GM18499 (cell line): Measurements from ENCODE around the gene RPL27.
"Not testable (repeated sequence)": the region's sequence is repeated elsewhere in the genome, so short reads cannot be mapped to it uniquely, and the experiment has no call there.

Source experiments
- ATAC-seq: cut with Tn5 transposase; IDR thresholded peaks from one replicate; pipeline ENCODE4 v1.9.1; 2021; ENCODE audit warnings: moderate number of reproducible peaks; ENCODE audit not compliant: insufficient read depth, unreplicated experiment

RPL27 gene

DNA sequence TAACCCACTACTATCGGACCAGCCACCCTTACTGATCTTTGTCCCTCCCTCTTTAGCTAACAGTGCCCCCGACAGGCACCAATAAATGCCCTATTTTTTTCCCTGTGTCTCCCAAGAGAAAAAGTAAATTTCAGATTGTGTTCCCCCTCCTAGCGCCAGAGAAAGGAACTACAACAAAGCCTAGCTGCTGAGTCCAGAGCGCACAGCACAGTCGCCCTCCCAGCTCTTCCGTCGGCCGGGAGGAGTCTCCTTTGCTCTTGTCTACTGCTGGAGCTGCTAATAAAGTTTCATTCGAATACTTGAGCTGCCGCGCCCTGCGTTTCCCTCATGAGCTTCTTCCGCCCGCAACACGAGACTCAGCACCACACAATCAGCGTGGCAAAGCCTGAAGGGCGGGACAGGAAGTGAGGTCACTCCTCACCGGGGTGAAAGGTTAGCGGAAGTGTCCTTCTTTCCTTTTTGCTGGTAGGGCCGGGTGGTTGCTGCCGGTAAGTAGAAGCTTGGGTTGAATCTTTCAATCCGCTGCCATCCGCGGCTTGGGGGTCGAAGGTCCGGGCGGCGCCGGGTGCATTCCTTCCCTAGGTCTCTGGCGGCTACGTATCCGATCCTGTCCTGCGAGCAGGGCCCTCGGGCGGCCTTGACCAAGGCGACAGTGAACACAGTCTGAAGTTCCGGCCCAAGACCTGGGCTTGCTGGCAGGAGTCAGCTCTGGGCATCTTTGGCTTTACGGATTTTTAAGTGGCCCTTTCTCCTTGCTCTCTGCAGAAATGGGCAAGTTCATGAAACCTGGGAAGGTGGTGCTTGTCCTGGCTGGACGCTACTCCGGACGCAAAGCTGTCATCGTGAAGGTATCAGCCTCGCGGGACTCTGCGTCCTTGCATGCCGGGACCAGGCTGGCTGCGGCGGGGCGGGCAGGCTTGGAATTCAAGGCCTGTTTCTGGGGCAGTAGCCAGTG is at the start of gene RPL27:
Gene RPL27, plus strand, starts transcription at position 436 of the 955 bp plus-strand sequence. Its CDS starts 332 bp downstream, at position 768.
- ATAC-seq = peak; percentile 84

GRCh38 chr17:42950044-42950783 is 48.0 kb upstream of the RPL27 start:
- ATAC-seq = no peak

DNA sequence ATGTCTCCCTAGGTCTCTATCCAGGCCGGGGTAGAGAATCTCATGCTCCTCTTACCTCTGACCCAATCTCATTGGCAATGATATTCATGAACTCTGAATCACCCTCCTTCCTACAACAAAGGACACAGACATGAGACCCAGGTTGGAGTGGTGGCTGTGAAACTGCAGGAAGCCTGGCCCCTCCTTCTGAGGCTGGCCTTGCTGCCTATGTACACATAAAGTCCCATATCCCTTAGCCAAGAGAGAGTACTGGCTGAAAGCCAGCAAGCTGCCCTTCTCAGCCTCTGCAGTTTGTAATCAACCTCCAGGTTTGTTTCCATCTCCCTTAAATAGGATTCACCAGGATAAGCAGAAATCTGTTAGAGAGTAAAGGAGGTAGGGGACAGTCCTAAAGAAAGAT is 44.5 kb upstream of the RPL27 start:
- no peak for ATAC-seq

DNA sequence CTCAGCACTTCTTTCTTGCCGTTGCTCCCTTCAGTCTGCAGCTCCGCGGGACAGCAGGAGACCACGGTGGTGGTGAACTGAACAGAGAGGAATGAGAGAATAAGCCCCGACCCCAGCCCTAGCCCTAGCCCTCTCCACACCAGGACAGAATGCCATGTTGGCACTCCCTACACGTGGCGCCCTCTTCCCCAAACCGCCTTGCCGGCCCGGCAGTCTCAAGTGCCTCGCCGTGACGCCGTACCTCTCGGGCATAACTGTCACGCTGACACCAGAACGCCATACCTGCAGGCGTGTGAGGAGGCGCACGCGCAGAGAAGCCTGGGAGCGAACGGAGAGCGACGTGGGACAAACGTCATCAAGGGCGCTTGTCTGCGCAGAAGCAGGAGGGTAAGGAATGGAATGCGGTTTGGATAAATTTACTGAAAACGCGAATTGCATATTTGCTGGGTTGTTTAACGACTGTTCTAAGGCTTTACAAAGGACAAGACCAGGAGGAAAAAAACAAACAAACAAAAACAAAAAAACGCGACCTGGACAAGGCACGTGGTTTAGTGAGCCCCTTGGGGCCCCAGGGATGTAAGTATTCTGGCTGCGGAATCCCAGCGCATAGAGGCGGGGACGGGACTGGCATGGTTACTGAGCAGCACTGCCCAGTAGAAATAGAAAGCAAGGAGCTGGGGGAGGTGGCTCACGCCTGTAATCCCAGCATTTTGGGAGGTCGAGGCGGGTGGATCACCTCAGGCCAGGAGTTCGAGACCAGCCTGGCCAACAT is 33.9 kb upstream of the RPL27 start, which contains the start of gene AARSD1:
Gene AARSD1, minus strand, starts transcription at position 294 of the 772 bp plus-strand sequence. Its CDS starts 14 bp downstream, at position 280.
- ATAC-seq = no peak

- ATAC-seq = no peak
Observed at GRCh38 chr17:42967925-42968324, 30.3 kb upstream of the RPL27 start.

GRCh38 chr17:42969001-42969581 is 29.1 kb upstream of the RPL27 start:
- ATAC-seq = no peak

DNA sequence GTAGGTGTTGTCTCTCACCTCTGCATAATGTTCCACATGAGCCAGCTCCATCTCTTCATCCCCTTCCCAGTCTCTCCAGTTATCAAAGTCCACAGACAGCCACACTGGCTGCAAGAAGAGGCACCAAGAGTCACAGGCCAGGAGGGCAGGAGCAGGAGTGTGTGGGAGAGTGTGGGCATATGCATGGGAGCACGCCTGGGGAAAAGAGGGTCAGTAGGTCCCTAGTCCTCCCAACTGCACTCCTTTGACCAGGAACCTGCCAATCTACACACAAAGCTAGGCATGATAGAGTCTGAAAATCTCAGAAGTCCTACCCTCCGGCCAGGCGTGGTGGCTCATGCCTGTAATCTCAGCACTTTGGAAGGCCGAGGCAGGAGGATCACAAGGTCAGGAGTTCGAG is 26.6 kb upstream of the RPL27 start:
- ATAC-seq = no peak

GRCh38 chr17:42973323-42973722 is 24.9 kb upstream of the RPL27 start:
- not testable (repeated sequence) for ATAC-seq

GRCh38 chr17:42975265-42975664 is 23.0 kb upstream of the RPL27 start:
- ATAC-seq = no peak

- ATAC-seq = not testable (repeated sequence)
Observed at GRCh38 chr17:42975701-42976100, 22.5 kb upstream of the RPL27 start.

- no peak for ATAC-seq
Observed at GRCh38 chr17:42979511-42980273, 18.5 kb upstream of the RPL27 start, which contains the start of gene PTGES3L. Gene PTGES3L, minus strand, starts transcription at chr17:42980080. Its CDS starts 27 bp downstream, at chr17:42980053.

- no peak for ATAC-seq
Observed at GRCh38 chr17:42980274-42980765, 17.9 kb upstream of the RPL27 start, which contains the start of gene RUNDC1. Gene RUNDC1, plus strand, starts transcription at chr17:42980565. Its CDS starts 12 bp downstream, at chr17:42980577.

DNA sequence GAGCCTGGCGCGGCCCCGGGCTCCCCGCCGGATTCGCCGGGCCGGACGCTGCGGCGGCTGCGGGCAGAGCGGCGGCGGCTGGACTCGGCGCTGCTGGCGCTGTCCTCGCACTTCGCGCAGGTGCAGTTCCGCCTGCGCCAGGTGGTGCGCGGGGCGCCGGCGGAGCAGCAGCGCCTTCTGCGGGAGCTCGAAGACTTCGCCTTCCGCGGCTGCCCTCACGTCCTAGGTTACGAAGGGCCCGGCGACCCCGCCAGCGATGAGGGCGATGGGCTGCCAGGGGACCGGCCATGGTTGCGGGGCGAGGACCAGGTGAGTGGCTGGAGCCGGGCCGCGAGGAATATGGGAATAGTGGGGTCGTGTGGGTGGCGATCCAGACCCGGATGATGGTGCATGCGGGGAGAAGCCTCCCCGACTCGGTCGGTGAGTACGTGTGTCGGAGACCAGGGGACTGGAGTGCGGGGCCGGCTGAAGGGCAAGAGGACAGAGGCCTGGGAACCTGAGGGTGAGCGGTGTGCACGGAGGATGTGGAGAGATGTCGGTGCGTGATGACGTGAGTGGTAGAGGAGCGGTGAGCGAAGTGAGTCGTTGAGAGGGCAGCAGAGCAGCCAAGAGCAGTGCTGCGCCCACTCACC is 17.3 kb upstream of the RPL27 start:
- no peak for ATAC-seq

DNA sequence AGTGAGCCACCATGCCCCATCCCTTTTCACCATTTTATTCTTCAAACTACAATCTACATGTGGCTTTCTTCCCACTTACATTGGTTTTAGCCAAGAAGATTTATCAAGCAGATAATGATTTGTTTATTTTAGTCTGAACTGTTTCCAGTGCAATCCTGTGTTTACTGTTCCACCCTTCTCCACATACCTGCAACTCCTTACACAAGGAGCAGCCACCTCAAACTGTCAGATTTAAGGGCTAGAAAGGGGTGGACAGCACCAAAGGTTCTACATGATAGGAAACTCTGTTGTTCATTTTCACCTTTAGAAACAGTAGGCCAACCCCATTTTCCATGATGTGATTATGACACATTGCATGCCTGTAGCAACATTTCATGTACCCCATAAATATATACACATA is 16.0 kb upstream of the RPL27 start:
- no peak for ATAC-seq

DNA sequence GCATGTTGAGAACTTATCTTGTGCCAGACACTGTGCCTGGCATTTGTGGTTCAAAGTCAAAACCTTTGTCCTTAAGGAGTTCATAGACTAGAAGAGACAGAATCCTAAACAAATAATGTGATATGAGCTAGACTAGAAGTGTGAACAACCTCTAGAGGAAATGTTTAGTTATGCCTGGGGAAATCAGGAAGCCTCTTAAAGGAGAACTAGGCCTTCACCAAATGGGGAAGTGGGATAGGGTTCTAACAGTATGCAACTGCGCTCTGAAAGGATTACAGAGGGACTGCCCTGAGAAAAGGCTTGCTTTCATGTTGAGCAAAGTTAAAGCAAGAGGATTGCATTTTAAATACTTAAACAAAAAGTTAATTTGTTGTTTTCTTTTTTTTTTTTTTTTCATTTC is 13.0 kb upstream of the RPL27 start:
- no peak for ATAC-seq

- ATAC-seq = no peak
Observed at GRCh38 chr17:42989141-42989540, 9.1 kb upstream of the RPL27 start.

- no peak for ATAC-seq
Observed at GRCh38 chr17:42989726-42990652, 8.2 kb upstream of the RPL27 start.
